Neural cell (in vitro differentiated cells): ENCODE data around the gene SAA2. TPM values are rescaled to one million over a fixed set of nuclear protein-coding genes. Genes with fewer than 3 reads are reported as not detected.
"Not testable (repeated sequence)": the region's sequence is repeated elsewhere in the genome, so short reads cannot be mapped to it uniquely, and the experiment has no call there.

ENCODE experiments used
- H2AFZ ChIP-seq: fragments of 200-600, 300-800 bp; sonication (generic), shearing (Covaris generic); 2 replicates; pipeline ENCODE4 v1.6.0; 2014; ENCODE audit warnings: low read depth, mild to moderate bottlenecking, antibody characterized with exemption, low read length, moderate library complexity
- H3F3A ChIP-seq: fragments of 200-600 bp; shearing (Covaris generic); 2 replicates; pipeline ENCODE4 v1.6.1; 2016; ENCODE audit warnings: mild to moderate bottlenecking, moderate library complexity, mixed read lengths, antibody characterized with exemption, low read length; ENCODE audit not compliant: insufficient read depth, poor library complexity, severe bottlenecking
- H3K27ac ChIP-seq: fragments of 200-600, 300-800 bp; sonication (generic), shearing (Covaris generic); 2 replicates; pipeline ENCODE4 v1.5.1; 2014; ENCODE audit warnings: mild to moderate bottlenecking, low read length, moderate library complexity
- H3K27me3 ChIP-seq: fragments of 300-800, 200-600 bp; sonication (generic), shearing (Covaris generic); 2 replicates; pipeline ENCODE4 v1.6.0; 2014; ENCODE audit warnings: mild to moderate bottlenecking, low read depth, low read length, moderate library complexity; ENCODE audit not compliant: insufficient read depth
- H3K36me3 ChIP-seq: fragments of 300-800, 200-600 bp; sonication (generic), shearing (Covaris generic); 2 replicates; pipeline ENCODE4 v1.5.1; 2014; ENCODE audit warnings: mild to moderate bottlenecking, antibody characterized with exemption, low read length, moderate library complexity; ENCODE audit not compliant: insufficient read depth
- H3K4me2 ChIP-seq: fragments of 300-800, 200-600 bp; sonication (generic), shearing (Covaris generic); 2 replicates; pipeline ENCODE4 v1.6.0; 2014; ENCODE audit warnings: mild to moderate bottlenecking, low read length
- H3K4me3 ChIP-seq: fragments of 300-800, 200-600 bp; sonication (generic), shearing (Covaris generic); 2 replicates; pipeline ENCODE4 v1.5.1; 2014; ENCODE audit warnings: mild to moderate bottlenecking, low read length, moderate library complexity
- H3K79me2 ChIP-seq: fragments of 200-600 bp; shearing (Covaris generic); replicated peaks from 2 replicates; pipeline ENCODE4 v1.6.0; 2014; ENCODE audit warnings: mild to moderate bottlenecking, low read length, moderate library complexity; ENCODE audit not compliant: insufficient read depth
- H3K9ac ChIP-seq: fragments of 300-800, 200-600 bp; sonication (generic), shearing (Covaris generic); 2 replicates; pipeline ENCODE4 v1.6.1; 2016; ENCODE audit warnings: mild to moderate bottlenecking, low read length, mixed read lengths
- H3K9me2 ChIP-seq: fragments of 200-600 bp; shearing (Covaris generic); 2 replicates; pipeline ENCODE4 v1.6.1; 2016; ENCODE audit warnings: mild to moderate bottlenecking, low read length, mixed read lengths; ENCODE audit not compliant: insufficient read depth
- H3K9me3 ChIP-seq: fragments of 200-600, 300-800 bp; sonication (generic), shearing (Covaris generic); 2 replicates; pipeline ENCODE4 v1.6.1; 2016; ENCODE audit warnings: mild to moderate bottlenecking, mixed run types, low read length, moderate library complexity, mixed read lengths
- H4K20me1 ChIP-seq: fragments of 200-600 bp; shearing (Covaris generic); 2 replicates; pipeline ENCODE4 v1.6.1; 2016; ENCODE audit warnings: mild to moderate bottlenecking, mixed run types; ENCODE audit not compliant: insufficient read depth
- CTCF ChIP-seq: fragments of 450-650 bp; IDR thresholded peaks from 2 replicates; pipeline ENCODE4 v1.5.1; 2014; ENCODE audit warnings: antibody characterized with exemption, mild to moderate bottlenecking, moderate library complexity; ENCODE audit not compliant: poor library complexity, severe bottlenecking
- EP300 ChIP-seq: fragments of 450-650 bp; conservative IDR thresholded peaks from 2 replicates; pipeline ENCODE4 v1.6.1; 2014; ENCODE audit warnings: antibody characterized with exemption, mild to moderate bottlenecking, moderate library complexity; ENCODE audit not compliant: poor library complexity, severe bottlenecking
- EZH2 ChIP-seq: fragments of 200-600, 300-800 bp; shearing (Covaris generic), sonication (generic); IDR thresholded peaks from 2 replicates; pipeline ENCODE4 v1.6.1; 2014; ENCODE audit warnings: antibody characterized with exemption, low read length, borderline replicate concordance, mild to moderate bottlenecking; ENCODE audit not compliant: insufficient read depth, poor library complexity, severe bottlenecking
- MXI1 ChIP-seq: fragments of 450-650 bp; conservative IDR thresholded peaks from 2 replicates; pipeline ENCODE4 v1.6.1; 2014; ENCODE audit warnings: antibody characterized with exemption, mild to moderate bottlenecking; ENCODE audit not compliant: poor library complexity, severe bottlenecking
- POLR2AphosphoS5 ChIP-seq: IDR thresholded peaks from 2 replicates; pipeline ENCODE4 v1.6.1; 2012
- RAD21 ChIP-seq: fragments of 450-650 bp; conservative IDR thresholded peaks from 2 replicates; pipeline ENCODE4 v1.6.1; 2014; ENCODE audit warnings: antibody characterized with exemption, mild to moderate bottlenecking, moderate library complexity
- REST ChIP-seq: IDR thresholded peaks from 2 replicates; pipeline ENCODE4 v1.6.1; 2012; ENCODE audit warnings: borderline replicate concordance
- SMC3 ChIP-seq: fragments of 450-650 bp; conservative IDR thresholded peaks from 2 replicates; pipeline ENCODE4 v1.6.1; 2014; ENCODE audit warnings: antibody characterized with exemption, mild to moderate bottlenecking, moderate library complexity; ENCODE audit not compliant: poor library complexity
- TAF1 ChIP-seq: IDR thresholded peaks from 2 replicates; pipeline ENCODE4 v1.6.1; 2012; ENCODE audit warnings: low read depth
- polyA plus RNA-seq: library from polyadenylated mRNA; depleted of rRNA; stranded (reverse); fragments of >200 nt; gene quantifications from 2 replicates; pipeline ENCODE4 v1.2.3, GENCODE V29; 2014

The SAA2 gene
- polyA plus RNA-seq, 1 donor from 2014 or later = not detected

- H4K20me1 ChIP-seq, H3K4me3 ChIP-seq, H3K4me2 ChIP-seq, H2AFZ ChIP-seq, H3K27ac ChIP-seq, H3K79me2 ChIP-seq, H3K36me3 ChIP-seq, H3K27me3 ChIP-seq, H3F3A ChIP-seq, H3K9ac ChIP-seq, H3K9me2 ChIP-seq, H3K9me3 ChIP-seq: not testable (repeated sequence)
These were observed 14.3 kb upstream of the SAA2 start for GRCh38 chr11:18262681-18263350.

- Histone ChIP-seq H3F3A (no peaks in the 10 kb centered on the region), H3K4me2 (no peak overlapping the region), H4K20me1 (no peaks in the 10 kb centered on the region), H2AFZ (no peak overlapping the region), H3K9ac (no peak overlapping the region), H3K4me3 (no peak overlapping the region), H3K27ac (no peak overlapping the region), H3K36me3 (no peaks in the 10 kb centered on the region), H3K79me2 (no peaks in the 10 kb centered on the region), H3K9me3 (no peaks in the 10 kb centered on the region), H3K9me2 (no peaks in the 10 kb centered on the region), H3K27me3 (no peaks in the 10 kb centered on the region)
- no peak for TF ChIP-seq EZH2
- no peak for TF ChIP-seq REST
- TF ChIP-seq CTCF = no peak
- TF ChIP-seq MXI1 = no peak
- no peak for TF ChIP-seq SMC3
- TF ChIP-seq RAD21 = no peak
- TF ChIP-seq POLR2AphosphoS5 = no peak
- no peak for TF ChIP-seq EP300
- no peak for TF ChIP-seq TAF1
These were observed 13.3 kb upstream of the SAA2 start for GRCh38 chr11:18261721-18262120.

GRCh38 chr11:18259259-18259658, 10.8 kb upstream of the SAA2 start:
- Histone ChIP-seq H3K4me2 (no peak overlapping the region), H3K36me3 (no peaks in the 10 kb centered on the region), H2AFZ (no peak overlapping the region), H3K9ac (no peak overlapping the region), H4K20me1 (no peaks in the 10 kb centered on the region), H3K27ac (no peak overlapping the region), H3K79me2 (no peaks in the 10 kb centered on the region), H3K9me3 (no peaks in the 10 kb centered on the region), H3F3A (no peaks in the 10 kb centered on the region), H3K27me3 (no peaks in the 10 kb centered on the region), H3K9me2 (no peaks in the 10 kb centered on the region), H3K4me3 (no peak overlapping the region)
- TF ChIP-seq MXI1 (no peak), SMC3 (no peak), REST (no peak), RAD21 (no peak), POLR2AphosphoS5 (no peak), TAF1 (no peak), EZH2 (no peak), CTCF (no peak)
